ENCODE results near the gene TMEM171. TPM values are rescaled to one million over a fixed set of nuclear protein-coding genes. Genes with fewer than 3 reads are reported as not detected.

TMEM171 gene
- polyA plus RNA-seq, 1 donor (not counting 4 experiments of a cell fraction or from before 2014, with no cell fraction given): 8.7 TPM

- FAIRE-seq (no peak), DNase-seq (ENCODE audit: low read depth, low spot score) (no peak)
- no peak overlapping the region for H3K9ac ChIP-seq (ENCODE audit: control insufficient read depth, extremely low read depth, insufficient read depth, low read length)
- H3K9me1 ChIP-seq (ENCODE audit: control insufficient read depth, extremely low read depth, insufficient read depth, low read length): no peaks in the 10 kb centered on the region
- H4K20me1 ChIP-seq (ENCODE audit: control insufficient read depth, extremely low read depth, insufficient read depth, low read length): no peaks in the 10 kb centered on the region
- H3K36me3 ChIP-seq (ENCODE audit: control insufficient read depth in 2 of 2, extremely low read depth in 1 of 2, insufficient read depth in 2 of 2, low read length in 2 of 2): no peaks in the 10 kb centered on the region
- no peaks in the 10 kb centered on the region for H3K27me3 ChIP-seq (ENCODE audit: control insufficient read depth, extremely low read depth, insufficient read depth, low read length)
- H3K27ac ChIP-seq (ENCODE audit: control insufficient read depth, insufficient read depth, low read length): no peak overlapping the region
- no peaks in the 10 kb centered on the region for H3K79me2 ChIP-seq (ENCODE audit: control insufficient read depth, insufficient read depth, low read length)
- H3K4me3 ChIP-seq (ENCODE audit: control insufficient read depth in 2 of 3, extremely low read depth in 1 of 3, insufficient read depth in 2 of 3, low read depth in 1 of 3, low read length in 3 of 3): no peak overlapping the region
- TF ChIP-seq EZH2 (IDR thresholded peaks at IDR 0.05; ENCODE audit: low read length) (no peak), CTCF (optimal IDR thresholded peaks at IDR 0.05 in 1 of 3, IDR thresholded peaks at IDR 0.05 in 1 of 3, conservative IDR thresholded peaks at IDR 0.05 in 1 of 3; ENCODE audit: extremely low read depth in 1 of 3, insufficient read depth in 2 of 3, low read length in 3 of 3) (no peak)
- H3K9me3 ChIP-seq (ENCODE audit: control insufficient read depth, low read depth, low read length): no peaks in the 10 kb centered on the region
- dilution Hi-C loops (cut with MboI; ENCODE audit: extremely low pct_ligation_motif_present, low sequenced_read_pairs): no loop called here
- no peaks in the 10 kb centered on the region for H3K4me1 ChIP-seq (ENCODE audit: control insufficient read depth, extremely low read depth, insufficient read depth, low read length)
- H3K4me2 ChIP-seq (ENCODE audit: control insufficient read depth, extremely low read depth, insufficient read depth, low read depth, low read length): no peak overlapping the region
- H2AFZ ChIP-seq (ENCODE audit: control insufficient read depth, low read length): no peak overlapping the region
These were observed 31.5 kb downstream of the TMEM171 start for GRCh38 chr5:73151766-73152410.

GRCh38 chr5:73152411-73153388, 32.3 kb downstream of the TMEM171 start:
- DNase-seq (ENCODE audit: low read depth, low spot score): no peak

More at GRCh38 chr5:73152411-73153388, 32.3 kb downstream of the TMEM171 start:
- no peaks in the 10 kb centered on the region for H3K4me1 ChIP-seq (ENCODE audit: control insufficient read depth, extremely low read depth, insufficient read depth, low read length)
- dilution Hi-C loops (cut with MboI; ENCODE audit: extremely low pct_ligation_motif_present, low sequenced_read_pairs): no loop called here
- TF ChIP-seq CTCF (optimal IDR thresholded peaks at IDR 0.05 in 1 of 3, IDR thresholded peaks at IDR 0.05 in 1 of 3, conservative IDR thresholded peaks at IDR 0.05 in 1 of 3; ENCODE audit: extremely low read depth in 1 of 3, insufficient read depth in 2 of 3, low read length in 3 of 3) (peak in 2 of 3 experiments; percentile 48 to 60), EZH2 (IDR thresholded peaks at IDR 0.05; ENCODE audit: low read length) (no peak)
- no peaks in the 10 kb centered on the region for H3K9me1 ChIP-seq (ENCODE audit: control insufficient read depth, extremely low read depth, insufficient read depth, low read length)
- no peaks in the 10 kb centered on the region for H3K9me3 ChIP-seq (ENCODE audit: control insufficient read depth, low read depth, low read length)
- H3K4me2 ChIP-seq (ENCODE audit: control insufficient read depth, extremely low read depth, insufficient read depth, low read depth, low read length): no peak overlapping the region
- H3K36me3 ChIP-seq (ENCODE audit: control insufficient read depth in 2 of 2, extremely low read depth in 1 of 2, insufficient read depth in 2 of 2, low read length in 2 of 2): no peaks in the 10 kb centered on the region
- FAIRE-seq: no peak
- H3K4me3 ChIP-seq (ENCODE audit: control insufficient read depth in 2 of 3, extremely low read depth in 1 of 3, insufficient read depth in 2 of 3, low read depth in 1 of 3, low read length in 3 of 3): no peak overlapping the region
- H3K27me3 ChIP-seq (ENCODE audit: control insufficient read depth, extremely low read depth, insufficient read depth, low read length): no peaks in the 10 kb centered on the region
- no peaks in the 10 kb centered on the region for H3K79me2 ChIP-seq (ENCODE audit: control insufficient read depth, insufficient read depth, low read length)
- H4K20me1 ChIP-seq (ENCODE audit: control insufficient read depth, extremely low read depth, insufficient read depth, low read length): no peaks in the 10 kb centered on the region
- no peak overlapping the region for H3K27ac ChIP-seq (ENCODE audit: control insufficient read depth, insufficient read depth, low read length)
- H3K9ac ChIP-seq (ENCODE audit: control insufficient read depth, extremely low read depth, insufficient read depth, low read length): no peak overlapping the region
- no peak overlapping the region for H2AFZ ChIP-seq (ENCODE audit: control insufficient read depth, low read length)

All from keratinocyte (primary cell).